NCI-H526 (cell line): Measurements from ENCODE around the gene STAT6.
"Not testable (repeated sequence)": the region's sequence is repeated elsewhere in the genome, so short reads cannot be mapped to it uniquely, and the experiment has no call there.

Experiments
- DNase-seq, 2 experiments: peaks; one replicate each; lab custom pipeline; 2025; lab: John Stamatoyannopoulos, UW

The STAT6 gene

GRCh38 chr12:57087010-57087690, 24.0 kb downstream of the STAT6 start:
- peak; percentile 43 to 63 for DNase-seq

DNA sequence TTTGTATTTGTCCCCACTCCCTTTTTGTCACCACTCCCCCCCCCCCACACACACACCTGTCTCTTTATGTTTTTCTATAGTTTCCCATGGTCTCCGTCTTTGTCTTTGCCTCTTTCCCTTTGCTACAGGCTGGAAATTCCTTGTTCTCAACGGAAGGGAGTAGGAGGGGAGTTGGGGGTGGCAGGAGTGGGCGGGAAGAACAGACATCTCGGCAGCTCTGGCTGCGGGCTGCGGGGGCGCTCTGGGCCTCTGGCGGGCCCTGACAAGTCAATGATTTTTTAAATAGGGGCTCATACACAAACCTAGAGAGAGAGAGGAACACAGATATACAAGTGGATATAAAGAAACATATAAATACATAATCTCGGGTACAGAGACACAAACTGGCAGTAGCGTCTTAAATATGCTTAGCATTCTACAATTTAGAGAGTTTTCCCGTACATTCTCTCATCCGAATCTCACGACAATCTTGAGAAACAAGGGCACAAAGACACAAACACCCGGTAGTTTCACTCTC, 24.6 kb downstream of the STAT6 start:
- DNase-seq, result peak; percentile 43 to 66

- DNase-seq, result peak in 1 of 2 experiments; percentile 8
Measured at GRCh38 chr12:57085999-57086492, 25.1 kb downstream of the STAT6 start.

- DNase-seq, result no peak
Measured at GRCh38 chr12:57080855-57081254, 30.3 kb downstream of the STAT6 start.

DNA sequence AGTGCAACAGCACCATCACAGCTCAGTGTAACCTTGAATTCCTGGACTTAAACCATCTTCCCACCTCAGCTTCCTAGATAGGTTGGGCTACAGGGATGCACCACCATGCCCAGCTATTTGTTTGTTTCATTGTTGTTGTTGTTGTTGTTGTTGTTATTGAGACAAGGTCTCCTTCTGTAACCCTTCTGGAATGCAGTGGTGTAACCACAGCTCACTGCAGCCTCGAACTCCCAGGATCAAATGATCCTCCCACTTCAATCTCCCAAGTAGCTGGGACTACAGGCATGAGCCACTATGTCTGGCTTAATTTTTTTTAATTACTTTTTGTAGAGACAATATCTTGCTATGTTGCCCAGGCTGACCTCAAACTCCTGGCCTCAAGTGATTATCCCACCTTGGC, 31.3 kb downstream of the STAT6 start:
- DNase-seq, result no peak

DNA sequence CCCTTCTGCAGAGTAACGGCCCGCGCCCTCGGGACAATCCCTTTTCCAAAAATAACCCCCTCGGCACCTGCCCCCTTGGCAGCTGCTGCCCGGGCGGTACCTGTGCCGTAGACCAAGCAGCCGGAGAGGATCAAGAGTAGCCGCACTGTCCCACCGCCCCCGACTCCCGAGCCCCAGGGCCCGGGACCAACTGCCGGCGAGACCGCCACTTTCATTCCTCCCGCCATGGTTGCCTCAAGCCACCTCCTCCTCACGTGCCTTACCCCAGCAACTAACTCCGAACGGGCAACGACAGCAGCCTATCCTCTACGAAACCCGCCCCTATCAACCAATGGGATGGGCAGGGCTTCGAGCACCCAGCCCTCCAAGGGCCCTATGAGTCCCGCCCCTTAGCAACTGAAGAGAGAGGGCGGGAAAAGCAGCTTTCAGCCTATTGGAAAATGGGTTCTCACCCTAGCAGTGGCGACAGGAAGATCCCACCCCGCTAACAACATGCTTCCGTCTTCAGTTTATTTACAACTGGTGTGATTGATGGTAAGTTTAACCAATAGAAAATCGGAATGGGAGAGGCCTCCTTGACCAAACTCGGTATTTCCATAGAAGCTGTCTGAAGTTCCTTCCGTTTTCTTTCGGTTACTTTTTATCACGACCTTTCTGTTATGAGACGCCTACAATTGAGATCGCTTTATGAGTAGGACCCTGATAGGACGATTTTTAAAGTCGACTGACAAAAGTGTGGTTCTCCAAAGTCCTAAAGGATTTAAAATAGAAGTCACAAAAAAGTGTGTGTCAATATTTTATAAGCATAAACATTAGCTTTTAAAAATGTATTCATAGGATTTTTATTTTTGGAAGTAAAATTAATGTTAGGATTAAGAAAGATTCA, 32.4 kb downstream of the STAT6 start, which contains the start of gene NEMP1:
Gene NEMP1, minus strand, starts transcription at position 273 of the 886 bp plus-strand sequence. Its CDS starts 46 bp downstream, at position 227.
- DNase-seq, result peak; percentile 99 to 100

GRCh38 chr12:57073566-57074450, 37.4 kb downstream of the STAT6 start:
- not testable (repeated sequence) for DNase-seq

DNA sequence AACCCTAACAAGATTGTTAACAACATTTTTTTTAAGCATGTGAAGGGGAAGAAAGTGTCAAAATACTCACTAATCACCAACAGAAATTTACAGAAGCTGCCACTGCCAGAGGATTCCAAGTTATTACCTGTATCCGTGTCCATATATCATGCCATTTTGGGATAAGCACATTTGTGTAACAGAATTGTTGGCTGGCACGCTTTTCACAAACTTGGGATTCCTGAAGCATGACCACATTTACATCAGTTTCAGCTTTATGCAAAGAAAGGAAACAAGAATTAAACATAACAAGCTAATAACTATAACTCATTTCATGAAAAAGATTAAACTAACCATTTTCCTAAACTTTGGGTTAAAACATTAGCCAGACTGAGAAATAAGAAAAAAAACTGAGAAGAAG, 38.5 kb downstream of the STAT6 start:
- DNase-seq, result peak; percentile 30 to 45

DNA sequence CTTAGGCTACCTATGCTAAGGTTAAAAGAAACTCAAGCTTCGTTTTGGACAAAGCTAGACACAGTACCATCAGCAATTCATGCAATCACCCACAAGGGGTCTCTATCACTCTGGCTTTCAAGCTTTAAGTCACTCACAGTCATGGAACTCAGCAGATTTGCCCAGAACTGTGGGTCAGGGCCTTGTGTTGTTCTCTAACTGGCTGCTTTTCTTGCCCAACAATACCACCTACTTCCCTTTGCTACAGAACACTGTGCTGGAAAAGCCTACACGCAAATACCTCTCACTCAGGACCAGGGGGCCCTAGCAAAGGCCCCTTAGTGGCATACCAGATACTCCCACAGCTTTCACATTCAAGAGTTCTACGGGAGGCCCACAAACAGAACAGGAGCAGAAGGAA, 41.6 kb downstream of the STAT6 start:
- DNase-seq, result peak; percentile 52 to 86

- no peak for DNase-seq
Measured at GRCh38 chr12:57066245-57066644, 44.9 kb downstream of the STAT6 start.

GRCh38 chr12:57063991-57064685, 47.0 kb downstream of the STAT6 start:
- no peak for DNase-seq

DNA sequence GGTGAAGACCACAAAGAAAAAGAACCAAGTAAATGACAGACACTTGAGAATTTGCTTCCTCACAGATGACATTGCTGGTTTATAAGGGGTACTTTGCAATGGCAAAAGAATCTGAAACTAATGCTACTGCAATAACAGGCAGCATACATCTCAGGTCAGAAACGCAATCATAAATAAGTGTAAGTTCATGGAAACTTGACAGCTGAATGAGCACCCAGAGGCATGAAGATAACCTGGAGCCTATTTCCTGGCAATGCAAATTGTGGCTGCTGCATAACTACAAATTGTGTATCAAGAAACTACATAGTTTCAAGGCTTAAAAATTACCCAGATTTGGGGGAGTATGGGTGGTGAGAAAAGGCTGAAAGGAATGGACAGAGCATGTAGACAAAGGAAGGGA, 52.7 kb downstream of the STAT6 start:
- no peak for DNase-seq

GRCh38 chr12:57057067-57057751, 54.0 kb downstream of the STAT6 start:
- no peak for DNase-seq

GRCh38 chr12:57055824-57056223, 55.3 kb downstream of the STAT6 start:
- no peak for DNase-seq

GRCh38 chr12:57053901-57054300, 57.3 kb downstream of the STAT6 start:
- not testable (repeated sequence) for DNase-seq

DNA sequence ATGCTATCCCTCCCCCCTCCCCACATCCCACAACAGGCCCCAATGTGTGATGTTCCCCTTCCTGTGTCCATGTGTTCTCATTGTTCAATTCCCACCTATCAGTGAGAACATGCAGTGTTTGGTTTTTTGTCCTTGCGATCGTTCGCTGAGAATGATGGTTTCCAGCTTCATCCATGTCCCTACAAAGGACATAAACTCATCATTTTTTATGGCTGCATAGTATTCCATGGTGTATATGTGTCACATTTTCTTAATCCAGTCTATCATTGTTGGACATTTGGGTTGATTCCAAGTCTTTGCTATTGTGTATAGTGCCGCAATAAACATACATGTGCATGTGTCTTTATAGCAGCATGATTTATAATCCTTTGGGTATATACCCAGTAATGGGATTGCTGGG, 58.0 kb downstream of the STAT6 start:
- not testable (repeated sequence) for DNase-seq

- DNase-seq, result no peak
Measured at GRCh38 chr12:57051011-57051410, 60.2 kb downstream of the STAT6 start.

DNA sequence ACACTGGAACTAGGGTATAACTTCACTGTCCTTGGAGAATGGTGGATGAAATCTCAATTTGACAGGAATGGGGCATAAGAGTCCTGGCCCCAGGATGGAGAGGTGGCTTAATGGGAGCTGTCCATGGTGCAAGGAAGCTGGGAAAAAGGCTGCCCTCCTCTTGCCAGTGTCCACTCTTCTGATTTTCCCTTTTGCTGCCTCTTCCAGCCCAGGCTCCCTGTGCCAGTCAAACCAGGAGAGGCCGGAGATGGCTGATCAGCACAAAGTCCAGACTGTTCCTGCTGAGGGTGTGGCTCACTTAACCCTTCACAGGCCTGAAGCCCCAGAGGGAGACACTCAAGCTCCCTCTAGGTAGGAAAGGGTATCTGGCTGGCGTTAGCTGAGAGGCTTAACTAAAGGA, 61.3 kb downstream of the STAT6 start, which contains the start of gene MYO1A:
Gene MYO1A, minus strand, starts transcription at position 240 of the 400 bp plus-strand sequence. CDS start 1,806 bp downstream, outside the sequence.
- peak in 1 of 2 experiments; percentile 40 for DNase-seq

DNA sequence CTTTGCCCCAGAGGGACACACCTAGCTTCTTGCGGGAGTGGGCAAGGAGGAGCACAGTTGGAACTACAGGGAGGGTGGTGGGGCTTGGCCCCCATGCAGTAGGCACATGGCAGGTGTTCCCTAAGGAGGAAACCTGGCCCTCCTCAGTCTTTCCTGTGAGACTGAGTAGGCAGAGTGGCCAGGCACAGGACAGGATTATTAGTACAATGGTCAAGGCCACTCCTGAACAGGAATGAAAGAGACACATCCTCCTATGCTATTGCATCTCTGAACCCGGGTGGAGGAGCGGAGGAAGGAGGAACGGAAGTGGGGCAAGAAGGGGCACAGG, 62.1 kb downstream of the STAT6 start:
- no peak for DNase-seq

- DNase-seq, result no peak
Measured at GRCh38 chr12:57048423-57049118, 62.6 kb downstream of the STAT6 start.
